GM06990 (cell line): ENCODE measurements around the gene C9orf85.

ENCODE experiments used
- DNase-seq: peaks from one replicate; pipeline ENCODE4 v3.0.0-alpha.2; 2011; ENCODE audit not compliant: insufficient read length; ENCODE audit errors: extremely low read depth
- H3K27me3 ChIP-seq: replicated peaks from 2 replicates; pipeline ENCODE4 v1.6.0; 2011; ENCODE audit warnings: low read length; ENCODE audit not compliant: control insufficient read depth, insufficient read depth
- H3K36me3 ChIP-seq: 2 replicates; pipeline ENCODE4 v1.5.1; 2011; ENCODE audit warnings: low read length; ENCODE audit not compliant: control insufficient read depth, insufficient read depth
- H3K4me3 ChIP-seq: replicated peaks from 2 replicates; pipeline ENCODE4 v1.5.1; 2011; ENCODE audit warnings: low read depth, mild to moderate bottlenecking, control low read depth, low read length
- TF ChIP-seq, protein P1 (sequence below): IDR thresholded peaks from 2 replicates; pipeline ENCODE4 v1.5.1; 2011; ENCODE audit warnings: low read length, control low read depth, mild to moderate bottlenecking, inconsistent platforms; ENCODE audit not compliant: insufficient read depth, poor library complexity, severe bottlenecking

Gene C9orf85

DNA sequence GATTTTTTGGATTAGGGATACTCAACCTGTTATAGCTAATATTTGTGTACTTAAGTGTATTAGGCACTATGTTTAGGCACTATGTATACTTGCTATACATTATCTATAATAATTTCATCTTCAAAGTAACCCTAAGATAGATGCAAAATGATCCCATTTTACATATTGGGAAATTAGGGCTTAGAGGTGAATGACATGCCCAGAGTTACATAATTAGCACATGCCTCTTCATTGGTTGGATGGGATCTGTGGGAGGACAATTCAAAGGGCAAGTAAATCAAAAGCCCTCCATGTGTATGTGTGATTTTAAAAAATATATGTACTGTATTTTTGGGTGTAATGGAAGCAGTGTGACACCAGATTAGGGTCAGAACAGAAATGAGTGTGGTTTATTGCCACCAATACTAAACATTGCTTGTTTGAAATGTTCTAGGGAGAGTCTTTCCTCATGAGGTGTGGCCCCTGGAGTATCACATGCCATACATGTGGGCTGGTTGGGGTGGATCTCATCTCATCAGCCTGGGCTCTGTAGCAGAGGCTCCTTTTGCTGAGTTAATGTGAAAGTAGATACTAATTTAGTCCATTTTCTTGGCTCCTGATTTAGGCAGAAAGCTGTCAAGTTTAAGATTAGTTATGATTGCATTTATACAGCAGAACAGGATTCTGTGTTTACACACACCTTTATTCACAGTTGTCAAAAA lies 5.5 kb downstream of the C9orf85 start:
- no peaks in the 10 kb centered on the region for H3K27me3 ChIP-seq
- TF ChIP-seq, protein P1, sequence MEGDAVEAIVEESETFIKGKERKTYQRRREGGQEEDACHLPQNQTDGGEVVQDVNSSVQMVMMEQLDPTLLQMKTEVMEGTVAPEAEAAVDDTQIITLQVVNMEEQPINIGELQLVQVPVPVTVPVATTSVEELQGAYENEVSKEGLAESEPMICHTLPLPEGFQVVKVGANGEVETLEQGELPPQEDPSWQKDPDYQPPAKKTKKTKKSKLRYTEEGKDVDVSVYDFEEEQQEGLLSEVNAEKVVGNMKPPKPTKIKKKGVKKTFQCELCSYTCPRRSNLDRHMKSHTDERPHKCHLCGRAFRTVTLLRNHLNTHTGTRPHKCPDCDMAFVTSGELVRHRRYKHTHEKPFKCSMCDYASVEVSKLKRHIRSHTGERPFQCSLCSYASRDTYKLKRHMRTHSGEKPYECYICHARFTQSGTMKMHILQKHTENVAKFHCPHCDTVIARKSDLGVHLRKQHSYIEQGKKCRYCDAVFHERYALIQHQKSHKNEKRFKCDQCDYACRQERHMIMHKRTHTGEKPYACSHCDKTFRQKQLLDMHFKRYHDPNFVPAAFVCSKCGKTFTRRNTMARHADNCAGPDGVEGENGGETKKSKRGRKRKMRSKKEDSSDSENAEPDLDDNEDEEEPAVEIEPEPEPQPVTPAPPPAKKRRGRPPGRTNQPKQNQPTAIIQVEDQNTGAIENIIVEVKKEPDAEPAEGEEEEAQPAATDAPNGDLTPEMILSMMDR, result no peak
- H3K4me3 ChIP-seq, result no peak overlapping the region
- DNase-seq, result no peak
- no peaks in the 10 kb centered on the region for H3K36me3 ChIP-seq

DNA sequence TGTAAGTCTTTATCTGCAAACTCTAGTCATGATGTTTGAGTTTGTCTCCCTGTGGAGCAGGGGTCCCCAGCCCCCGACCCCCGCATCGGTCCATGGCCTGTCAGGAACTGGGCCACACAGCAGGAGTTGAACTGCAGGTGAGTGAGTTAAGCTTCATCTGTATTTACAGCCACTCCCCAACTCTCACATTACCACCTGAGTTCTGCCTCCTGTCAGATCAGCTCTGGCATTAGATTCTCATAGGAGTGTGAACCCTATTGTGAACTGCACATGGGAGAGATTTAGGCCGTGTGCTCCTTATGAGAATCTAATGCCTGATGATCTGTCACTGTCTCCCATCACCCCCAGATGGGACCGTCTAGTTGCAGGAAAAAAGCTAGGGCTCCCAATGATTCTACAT lies 7.0 kb downstream of the C9orf85 start:
- no peaks in the 10 kb centered on the region for H3K27me3 ChIP-seq
- no peaks in the 10 kb centered on the region for H3K36me3 ChIP-seq
- TF ChIP-seq, protein P1, result no peak
- DNase-seq, result no peak
- H3K4me3 ChIP-seq, result no peak overlapping the region

DNA sequence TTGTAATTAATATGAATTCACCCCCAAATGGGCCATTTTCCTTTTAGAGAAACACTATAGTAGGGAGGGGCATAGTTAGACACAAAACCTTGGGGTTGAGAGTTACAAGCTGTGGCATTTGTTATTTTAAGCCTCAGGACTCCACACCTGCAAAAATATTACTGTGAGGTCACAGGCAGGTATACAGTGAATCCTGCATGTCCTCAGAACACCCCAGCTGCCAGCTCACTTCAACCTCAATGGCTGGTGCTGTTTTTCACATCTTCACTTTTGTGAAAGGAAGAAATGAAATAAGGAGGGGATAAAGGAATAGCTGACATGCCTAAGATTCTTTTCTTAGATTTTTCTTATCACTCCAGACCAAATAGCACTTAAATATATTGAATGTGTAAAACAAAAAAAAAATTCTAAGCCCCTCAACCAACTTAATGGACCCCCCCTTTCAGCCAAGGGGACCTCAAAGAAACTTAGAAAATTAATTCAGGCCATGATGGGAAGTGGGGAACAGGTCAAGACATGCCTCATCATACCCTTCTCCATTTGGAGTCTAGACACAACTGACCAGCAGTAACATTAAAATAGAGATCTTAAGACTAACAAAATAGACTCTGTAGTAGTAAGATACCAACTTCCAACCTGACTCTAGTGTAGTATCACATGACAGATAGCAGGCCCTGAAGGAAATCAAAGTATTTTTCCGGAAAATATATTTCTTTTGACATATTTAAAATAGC lies 9.2 kb downstream of the C9orf85 start:
- Histone ChIP-seq H3K36me3 (no peaks in the 10 kb centered on the region), H3K27me3 (no peaks in the 10 kb centered on the region), H3K4me3 (no peak overlapping the region)
- no peak for DNase-seq
- TF ChIP-seq, protein P1, result no peak

DNA sequence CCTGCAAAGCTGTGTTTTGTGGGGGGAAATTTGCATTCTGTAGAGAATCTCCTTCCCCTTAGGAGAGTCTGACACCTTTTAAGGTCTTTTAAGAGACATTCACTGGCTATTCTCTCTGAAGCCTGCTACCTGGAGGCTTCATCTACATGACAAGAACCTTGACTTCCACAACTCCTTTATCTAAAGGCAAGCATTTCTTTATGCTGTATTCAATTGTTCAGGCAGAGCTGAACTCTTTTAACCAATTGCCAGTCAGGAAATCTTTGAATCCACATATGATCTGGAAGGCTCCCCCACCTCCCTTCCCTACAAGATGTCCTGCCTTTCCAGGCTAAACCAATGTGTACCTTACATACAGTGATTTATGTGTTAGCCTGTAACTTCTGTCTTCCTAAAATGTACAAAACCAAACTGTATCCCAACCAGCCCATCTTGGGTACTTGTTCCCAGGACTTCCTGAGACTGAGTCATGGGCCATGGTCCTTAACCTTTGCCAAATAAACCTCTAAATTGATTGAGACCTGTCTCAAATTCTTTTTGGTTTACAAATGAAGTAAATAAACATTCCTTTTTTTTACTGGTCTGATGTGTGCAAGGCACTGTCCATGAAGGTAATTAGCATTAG lies 9.9 kb downstream of the C9orf85 start:
- H3K27me3 ChIP-seq, result no peaks in the 10 kb centered on the region
- no peaks in the 10 kb centered on the region for H3K36me3 ChIP-seq
- DNase-seq, result no peak
- TF ChIP-seq, protein P1, result no peak
- H3K4me3 ChIP-seq, result no peak overlapping the region

DNA sequence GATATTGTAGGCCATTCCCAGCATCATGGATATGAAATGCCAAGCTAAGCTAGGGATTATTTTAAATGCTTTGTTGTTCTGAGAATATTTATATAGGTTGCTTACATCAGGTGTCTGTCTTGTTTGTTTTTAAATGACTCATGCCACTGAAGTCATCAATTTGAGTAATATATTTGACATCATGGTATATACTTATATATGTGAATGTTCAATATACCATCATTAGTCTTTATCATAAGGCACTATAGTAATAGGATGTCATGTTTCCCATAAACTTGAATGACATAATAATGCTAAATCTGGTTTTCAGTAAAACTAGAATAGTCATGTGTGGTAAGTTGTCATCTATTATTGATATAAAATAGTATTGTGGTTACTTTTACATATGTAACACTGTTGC lies 13.1 kb downstream of the C9orf85 start:
- no peaks in the 10 kb centered on the region for H3K36me3 ChIP-seq
- no peak for DNase-seq
- H3K27me3 ChIP-seq, result no peaks in the 10 kb centered on the region
- no peak overlapping the region for H3K4me3 ChIP-seq
- TF ChIP-seq, protein P1, result no peak
